Heart left ventricle (tissue), 16 donors: ENCODE results near the gene RBBP5. TPM values are rescaled to one million over a fixed set of nuclear protein-coding genes. Genes with fewer than 3 reads are reported as not detected.
A peak's percentile ranks its signal among the peaks of the same experiment; 100 is the strongest.

ENCODE experiments used
- ATAC-seq, 4 donors: fragments of 200-7000 bp; cut with Tn5 transposase; one replicate each; pipeline ENCODE4 v1.9.1; 2020 to 2022; ENCODE audit warnings: moderate library complexity in 4 of 4, mild to moderate bottlenecking in 3 of 4, moderate number of reproducible peaks in 1 of 4
- DNase-seq, 5 donors: peaks; one replicate each; pipeline ENCODE4 v3.0.0-alpha.2; 2020
- H3K27ac ChIP-seq, 12 donors: fragments of 200-600 bp; sonication (generic) in 4 of 12; one replicate each; pipeline versions ENCODE4 v1.5.0 to v1.8.0; 2016 to 2022; ENCODE audit warnings: mild to moderate bottlenecking in 2 of 12
- H3K27me3 ChIP-seq, 9 donors: fragments of 200-600 bp; sonication (generic) in 2 of 9; one replicate each; pipeline versions ENCODE4 v1.5.1 to v1.8.0; 2016 to 2022; ENCODE audit warnings: mild to moderate bottlenecking in 3 of 9
- H3K36me3 ChIP-seq, 9 donors: fragments of 200-600 bp; sonication (generic) in 2 of 9; one replicate each; pipeline versions ENCODE4 v1.5.0 to v1.8.0; 2018 to 2022; ENCODE audit warnings: mild to moderate bottlenecking in 2 of 9
- H3K4me1 ChIP-seq, 12 donors: fragments of 200-600 bp; sonication (generic) in 4 of 12; one replicate each; pipeline versions ENCODE4 v1.5.0 to v1.8.0; 2016 to 2022; ENCODE audit warnings: mild to moderate bottlenecking in 3 of 12
- H3K4me3 ChIP-seq, 12 donors: fragments of 200-600 bp; sonication (generic) in 4 of 12; one replicate each; pipeline versions ENCODE4 v1.5.0 to v1.8.0; 2017 to 2022; ENCODE audit warnings: mild to moderate bottlenecking in 9 of 12, moderate library complexity in 4 of 12
- H3K9me3 ChIP-seq, 12 donors: fragments of 200-600 bp; sonication (generic) in 4 of 12; one replicate each; pipeline versions ENCODE4 v1.5.0 to v1.8.0; 2016 to 2022; ENCODE audit warnings: mild to moderate bottlenecking in 1 of 12
- CTCF ChIP-seq, 12 donors: fragments of 200-600 bp; sonication (generic) in 4 of 12; IDR thresholded peaks; one replicate each; pipeline versions ENCODE4 v1.5.0 to v1.8.0; 2018 to 2022; ENCODE audit warnings: antibody characterized with exemption in 12 of 12, mild to moderate bottlenecking in 5 of 12
- POLR2A ChIP-seq, 2 donors: fragments of 450-650 bp; IDR thresholded peaks; one replicate each; pipeline ENCODE4 v1.6.1; 2017; ENCODE audit warnings: antibody characterized with exemption in 2 of 2, mild to moderate bottlenecking in 2 of 2, moderate library complexity in 2 of 2
- WGBS, 4 donors: extraction: QIAGEN DNeasy Blood & Tissue Kit in 2 of 4; methylation state at CpG; one replicate each; pipeline versions ENCODE4 v1.1.5 to v1.1.7; 2013 to 2018; 5-methylcytosine and 5-hydroxymethylcytosine counted together
- intact Hi-C, 10 donors: fragments of 100-400 bp; cut with DNase I; formaldehyde crosslinking; loops; one replicate each; pipeline versions ENCODE4 v1.11.1 to v1.14.2; 2022
- polyA plus RNA-seq, 2 donors: library from polyadenylated mRNA; stranded (reverse); fragments of 200-250 nt; gene quantifications; one replicate each; pipeline ENCODE4 v1.2.3, GENCODE V29; 2013
- total RNA-seq, 9 donors: library from RNA; depleted of rRNA in 2 of 9; stranded (reverse); fragments of >200 nt in 2 of 9; fragmentation: NEBNext Ultra II Directional in 3 of 9; extraction: Animal tissue kit (Norgen Biotek cat#: 25700) in 3 of 9; gene quantifications; one replicate each; pipeline versions ENCODE4 v1.1.0 to v1.2.4, GENCODE V29; 2016 to 2023
- donor health status: ischemic (EF 13 %, LVEDD 7.1; RV severe dilation, severe dysfunction).
- donor health status: healthy with polysubstance abuse.
- donor health status: DM: no; HTN: yes; CAD: no.
- donor health status: DM: no; HTN: no; CAD: no.
- donor health status: ischemic (EF 25% LVEDD 6.9; RV normal size, moderate dysfunction).
- donor health status: ischemic (EF 25% LVEDD 5.7; RV mildly dilated, moderate dysfunction).
- donor health status: healthy.
- donor health status: DM: yes; HTN: yes; CAD: no.
- donor health status: ischemic (EF 35%, LVEDD 5.7; RV mildly dilated, moderate dysfunction).
- donor health status: nonischemic (EF 11% LVEDD 7.7; RV severe dilation, severe dysfunction).
- donor health status: DM: yes; HTN: yes; CAD: no.
- donor health status: PGD.
- donor health status: ischemic (EF 29% LVEDD 5.4; RV normal size, mild dysfunction).
- donor health status: nonischemic (EF 23%, LVEDD 6.1; RV moderate dilation, normal function).

Gene RBBP5
- total and polyA plus RNA-seq, 11 donors, result 3.8 to 12.1 (median 9.5) TPM

- intact Hi-C loops, result loop anchor here in 7 of 10 donors (1.0 to 10.0 kb wide), 5 partner anchors 74 to 258 kb away; no protein-coding TSS in a partner anchor
- no peak for TF ChIP-seq CTCF (IDR thresholded peaks at IDR 0.05)
- no peak for TF ChIP-seq POLR2A (IDR thresholded peaks at IDR 0.05)
- Histone ChIP-seq H3K27ac (no peak overlapping the region), H3K36me3 (no peaks in the 10 kb centered on the region), H3K9me3 (no peaks in the 10 kb centered on the region), H3K4me3 (no peak overlapping the region), H3K4me1 (peaks cover 0 to 8% (median 0%) of the 10 kb centered on the region in 12 donors), H3K27me3 (no peaks in the 10 kb centered on the region)
- 82 to 97% (median 92%) methylated on average over 3 of the region's 3 CpGs for WGBS, 4 donors
- ATAC-seq (no peak), DNase-seq (no peak)
Observed at GRCh38 chr1:205062895-205063294, 58.9 kb downstream of the RBBP5 start.

- H3K4me3 ChIP-seq, result no peak overlapping the region
- no peaks in the 10 kb centered on the region for H3K27me3 ChIP-seq
- H3K9me3 ChIP-seq, result no peaks in the 10 kb centered on the region
- intact Hi-C loops, result loop anchor here in 7 of 10 donors (1.0 to 10.0 kb wide), 5 partner anchors 73 to 258 kb away; no protein-coding TSS in a partner anchor
- no peaks in the 10 kb centered on the region for H3K36me3 ChIP-seq
- DNase-seq, result no peak
- WGBS, 4 donors, result 92 to 95% (median 94%) methylated on average over 8 of the region's 8 CpGs
- ATAC-seq, result no peak
- H3K4me1 ChIP-seq, result peaks cover 0 to 8% (median 0%) of the 10 kb centered on the region in 12 donors
- TF ChIP-seq CTCF (IDR thresholded peaks at IDR 0.05), result no peak
- TF ChIP-seq POLR2A (IDR thresholded peaks at IDR 0.05), result no peak
- no peak overlapping the region for H3K27ac ChIP-seq
Observed at GRCh38 chr1:205062319-205062718, 59.5 kb downstream of the RBBP5 start.

GRCh38 chr1:205061665-205062069 is 60.1 kb downstream of the RBBP5 start:
- Histone ChIP-seq H3K9me3 (no peaks in the 10 kb centered on the region), H3K4me3 (no peak overlapping the region), H3K4me1 (peaks cover 0 to 8% (median 0%) of the 10 kb centered on the region in 12 donors), H3K27ac (no peak overlapping the region), H3K27me3 (no peaks in the 10 kb centered on the region), H3K36me3 (no peaks in the 10 kb centered on the region)
- 29 to 35% (median 33%) methylated on average over 13 of the region's 13 CpGs for WGBS, 4 donors
- intact Hi-C loops, result loop anchor here (1.0 to 10.0 kb wide), 8 partner anchors 71 to 257 kb away; no protein-coding TSS in a partner anchor
- DNase-seq (peak in 4 of 5 donors; percentile 50 to 69 (median 64)), ATAC-seq (peak in 3 of 4 donors; percentile 45 to 79 (median 64))
- TF ChIP-seq POLR2A (IDR thresholded peaks at IDR 0.05) (no peak), CTCF (IDR thresholded peaks at IDR 0.05) (peak; percentile 71 to 90 (median 84))

GRCh38 chr1:205061227-205061626 is 60.6 kb downstream of the RBBP5 start:
- peak in 1 of 5 donors; percentile 43 for DNase-seq
- intact Hi-C loops, result loop anchor here (1.0 to 10.0 kb wide), 8 partner anchors 71 to 256 kb away; no protein-coding TSS in a partner anchor
- TF ChIP-seq CTCF (IDR thresholded peaks at IDR 0.05), result no peak
- no peak for TF ChIP-seq POLR2A (IDR thresholded peaks at IDR 0.05)

More at GRCh38 chr1:205061227-205061626, 60.6 kb downstream of the RBBP5 start:
- Histone ChIP-seq H3K27me3 (no peaks in the 10 kb centered on the region), H3K4me3 (no peak overlapping the region), H3K9me3 (no peaks in the 10 kb centered on the region), H3K36me3 (no peaks in the 10 kb centered on the region), H3K27ac (no peak overlapping the region), H3K4me1 (peaks cover 0 to 8% (median 0%) of the 10 kb centered on the region in 12 donors)
- ATAC-seq, result peak in 3 of 4 donors; percentile 25 to 35 (median 25)
- 76 to 89% (median 77%) methylated on average over 8 to 14 of the region's 14 CpGs for WGBS, 4 donors
